D721Med (cell line): ENCODE results near the gene SHQ1.
"Not testable (repeated sequence)": the region's sequence is repeated elsewhere in the genome, so short reads cannot be mapped to it uniquely, and the experiment has no call there.

Experiments
- DNase-seq: peaks from one replicate; pipeline ENCODE4 v3.0.0; 2011; ENCODE audit warnings: low spot score; ENCODE audit not compliant: insufficient read length
- FAIRE-seq: peaks from 2 replicates; lab custom pipeline; 2011; peaks lifted over from hg19 to GRCh38; lab: Jason Lieb, UNC
- TF ChIP-seq, protein P1 (sequence below): IDR thresholded peaks from 2 replicates; pipeline ENCODE4 v1.5.1; 2012; ENCODE audit warnings: mild to moderate bottlenecking, control low read depth; ENCODE audit not compliant: insufficient read depth; ENCODE audit errors: missing control alignments

SHQ1 gene

GRCh38 chr3:72725229-72725628, 123.0 kb downstream of the SHQ1 start:
- TF ChIP-seq, protein P1, sequence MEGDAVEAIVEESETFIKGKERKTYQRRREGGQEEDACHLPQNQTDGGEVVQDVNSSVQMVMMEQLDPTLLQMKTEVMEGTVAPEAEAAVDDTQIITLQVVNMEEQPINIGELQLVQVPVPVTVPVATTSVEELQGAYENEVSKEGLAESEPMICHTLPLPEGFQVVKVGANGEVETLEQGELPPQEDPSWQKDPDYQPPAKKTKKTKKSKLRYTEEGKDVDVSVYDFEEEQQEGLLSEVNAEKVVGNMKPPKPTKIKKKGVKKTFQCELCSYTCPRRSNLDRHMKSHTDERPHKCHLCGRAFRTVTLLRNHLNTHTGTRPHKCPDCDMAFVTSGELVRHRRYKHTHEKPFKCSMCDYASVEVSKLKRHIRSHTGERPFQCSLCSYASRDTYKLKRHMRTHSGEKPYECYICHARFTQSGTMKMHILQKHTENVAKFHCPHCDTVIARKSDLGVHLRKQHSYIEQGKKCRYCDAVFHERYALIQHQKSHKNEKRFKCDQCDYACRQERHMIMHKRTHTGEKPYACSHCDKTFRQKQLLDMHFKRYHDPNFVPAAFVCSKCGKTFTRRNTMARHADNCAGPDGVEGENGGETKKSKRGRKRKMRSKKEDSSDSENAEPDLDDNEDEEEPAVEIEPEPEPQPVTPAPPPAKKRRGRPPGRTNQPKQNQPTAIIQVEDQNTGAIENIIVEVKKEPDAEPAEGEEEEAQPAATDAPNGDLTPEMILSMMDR = no peak
- FAIRE-seq (no peak), DNase-seq (no peak)

DNA sequence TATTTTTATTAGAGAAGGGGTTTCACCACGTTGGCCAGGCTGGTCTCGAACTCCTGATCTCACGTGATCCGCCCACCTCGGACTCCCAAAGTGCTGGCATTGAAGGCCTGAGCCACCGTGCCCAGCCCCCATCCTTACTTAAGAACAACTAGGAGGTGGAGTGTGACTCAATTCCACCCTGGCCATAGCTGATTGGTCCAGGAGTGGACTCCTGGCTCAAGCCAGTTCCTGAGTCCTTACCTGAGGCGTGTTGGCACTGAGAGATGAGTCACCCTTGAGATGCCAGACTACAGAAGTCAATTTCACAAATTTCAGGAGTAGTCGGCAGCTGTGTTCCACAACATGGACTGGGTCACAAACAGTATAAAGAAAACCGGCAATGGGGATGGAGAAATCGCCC, 124.2 kb downstream of the SHQ1 start:
- DNase-seq = no peak
- TF ChIP-seq, protein P1 = no peak
- FAIRE-seq = no peak

DNA sequence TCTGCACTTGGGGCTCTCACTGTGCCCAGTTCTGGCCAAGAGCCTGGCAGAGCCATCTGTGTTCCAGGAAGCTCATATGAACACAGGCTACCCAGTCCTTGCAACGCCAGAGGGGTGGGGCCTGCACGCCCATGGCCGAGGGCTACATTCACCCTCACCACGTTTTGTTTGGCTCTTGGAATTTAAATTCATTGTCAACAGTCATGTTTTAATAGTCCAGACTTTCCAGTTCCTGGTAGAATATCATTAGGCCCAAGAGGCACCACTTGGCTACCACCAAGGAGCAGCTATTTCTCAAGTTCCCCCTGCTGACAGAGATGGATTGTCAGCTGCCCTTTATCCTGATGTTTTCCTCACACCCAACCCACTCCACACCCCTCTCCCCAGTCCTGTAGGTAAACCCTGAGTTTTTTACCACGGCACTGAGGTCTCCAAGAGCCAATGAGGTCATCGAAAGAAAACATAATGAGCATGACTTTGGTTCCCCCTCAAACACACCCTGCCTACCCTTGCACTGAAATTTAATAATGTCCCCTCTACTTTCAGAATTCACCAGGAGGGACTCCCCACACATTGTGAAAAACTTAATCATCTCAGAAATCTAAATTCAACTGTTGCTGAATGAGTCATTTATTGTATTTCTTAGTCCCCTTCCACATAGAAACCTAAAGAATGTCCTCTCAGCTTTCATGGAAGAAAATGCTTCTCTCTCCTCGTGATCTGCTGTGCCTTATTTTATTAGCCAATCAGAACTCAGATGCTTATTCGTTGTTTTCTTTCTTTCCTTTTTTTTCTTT, 125.1 kb downstream of the SHQ1 start:
- DNase-seq (no peak), FAIRE-seq (no peak)

DNA sequence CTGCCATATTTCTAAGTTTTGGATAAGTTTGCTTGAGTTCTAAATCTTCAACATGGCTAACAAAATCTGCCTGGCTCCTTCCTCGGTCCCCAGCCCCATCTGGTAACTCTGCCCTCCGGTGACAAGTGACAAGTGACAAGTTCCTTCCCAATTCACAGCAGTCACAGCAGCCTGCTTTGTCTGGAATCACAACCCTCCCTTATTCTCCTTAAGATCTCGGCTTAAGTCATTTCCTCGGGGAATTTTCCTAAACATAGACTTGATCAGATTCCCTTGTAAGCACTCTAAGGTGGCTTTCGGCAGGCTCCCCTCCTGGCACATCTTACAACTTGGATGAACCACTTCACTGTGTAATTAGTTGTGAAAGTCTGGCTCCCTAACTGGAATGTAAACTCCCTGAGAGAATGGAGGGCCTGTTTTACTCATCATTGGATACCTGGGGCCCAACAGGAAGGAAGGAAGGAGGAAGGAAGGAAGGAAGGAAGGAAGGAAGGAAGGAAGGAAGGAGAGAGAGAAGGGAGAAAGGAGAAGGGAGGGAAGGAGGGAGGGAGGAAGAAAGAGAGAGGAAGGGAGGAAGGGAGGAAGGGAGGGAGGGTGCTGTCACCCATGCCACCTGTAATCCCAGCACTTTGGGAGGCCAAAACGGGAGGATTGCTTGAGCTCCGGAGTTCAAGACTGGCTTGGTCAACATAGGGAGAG, 126.4 kb downstream of the SHQ1 start:
- no peak for FAIRE-seq
- TF ChIP-seq, protein P1 = no peak

More for the DNA sequence above, 125.1 kb downstream of the SHQ1 start:
- TF ChIP-seq, protein P1 = no peak

DNA sequence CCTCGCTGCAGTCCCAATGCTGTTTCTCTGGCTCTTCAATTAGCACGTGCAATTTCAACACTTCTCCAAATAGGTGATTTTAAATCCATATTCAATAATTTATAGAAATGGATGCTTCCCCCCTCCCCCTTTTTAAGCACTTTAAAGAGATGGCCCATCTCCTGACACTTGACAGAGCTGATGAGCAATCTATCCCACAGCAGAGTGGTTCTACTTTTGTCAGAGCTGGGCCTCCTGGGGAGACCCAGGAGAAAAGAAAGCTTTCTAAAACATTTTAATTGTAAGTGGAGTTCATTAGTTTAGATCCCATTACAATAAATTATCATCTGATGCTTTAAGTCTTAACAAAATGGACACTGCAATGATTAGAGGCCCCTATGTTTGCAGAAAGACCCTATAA, 127.7 kb downstream of the SHQ1 start:
- TF ChIP-seq, protein P1 = no peak
- FAIRE-seq (no peak), DNase-seq (no peak)

More for the DNA sequence above, 126.4 kb downstream of the SHQ1 start:
- DNase-seq = no peak

DNA sequence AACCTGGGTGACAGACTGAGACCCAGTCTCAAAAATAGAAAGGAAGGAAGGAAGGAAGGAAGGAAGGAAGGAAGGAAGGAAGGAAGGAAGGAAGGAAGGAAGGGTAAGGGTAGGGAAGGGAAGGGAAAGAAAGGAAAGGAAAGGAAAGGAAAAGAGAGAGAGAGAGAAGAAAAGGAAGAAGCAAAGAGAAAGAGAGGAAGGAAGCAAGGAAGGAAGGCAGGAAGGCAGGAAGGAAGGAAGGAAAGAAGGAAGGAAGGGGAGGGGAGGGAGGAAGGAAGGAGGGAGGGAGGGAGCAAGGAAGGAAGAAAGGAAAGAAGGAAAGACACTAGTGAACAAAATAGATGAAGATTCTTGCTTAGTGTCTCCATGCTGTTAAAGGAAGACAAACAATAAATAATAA, 129.1 kb downstream of the SHQ1 start:
- TF ChIP-seq, protein P1 = no peak
- DNase-seq (no peak), FAIRE-seq (no peak)

DNA sequence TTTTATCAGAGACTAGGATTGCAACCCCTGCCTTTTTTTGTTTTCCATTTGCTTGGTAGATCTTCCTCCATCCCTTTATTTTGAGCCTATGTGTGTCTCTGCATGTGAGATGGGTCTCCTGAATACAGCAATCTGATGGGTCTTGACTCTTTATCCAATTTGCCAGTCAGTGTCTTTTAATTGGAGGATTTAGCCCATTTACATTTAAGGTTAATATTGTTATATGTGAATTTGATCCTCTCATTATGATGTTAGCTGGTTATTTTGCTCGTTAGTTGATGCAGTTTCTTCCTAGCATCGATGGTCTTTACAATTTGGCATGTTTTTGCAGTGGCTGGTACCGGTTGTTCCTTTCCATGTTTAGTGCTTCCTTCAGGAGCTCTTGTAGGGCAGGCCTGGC, 134.1 kb downstream of the SHQ1 start:
- DNase-seq, FAIRE-seq: not testable (repeated sequence)

GRCh38 chr3:72710471-72710870, 137.8 kb downstream of the SHQ1 start:
- not testable (repeated sequence) for FAIRE-seq, DNase-seq
